GM18505 (cell line): ENCODE measurements around the gene PHYKPL.

Experiments
- ATAC-seq: cut with Tn5 transposase; IDR thresholded peaks from one replicate; pipeline ENCODE4 v1.9.1; 2021; ENCODE audit not compliant: unreplicated experiment
- POLR2A ChIP-seq: IDR thresholded peaks from 4 replicates; pipeline ENCODE4 v1.6.1; 2011; ENCODE audit warnings: borderline replicate concordance; ENCODE audit not compliant: insufficient read depth, insufficient read length; ENCODE audit errors: extremely low read depth

Gene PHYKPL

DNA sequence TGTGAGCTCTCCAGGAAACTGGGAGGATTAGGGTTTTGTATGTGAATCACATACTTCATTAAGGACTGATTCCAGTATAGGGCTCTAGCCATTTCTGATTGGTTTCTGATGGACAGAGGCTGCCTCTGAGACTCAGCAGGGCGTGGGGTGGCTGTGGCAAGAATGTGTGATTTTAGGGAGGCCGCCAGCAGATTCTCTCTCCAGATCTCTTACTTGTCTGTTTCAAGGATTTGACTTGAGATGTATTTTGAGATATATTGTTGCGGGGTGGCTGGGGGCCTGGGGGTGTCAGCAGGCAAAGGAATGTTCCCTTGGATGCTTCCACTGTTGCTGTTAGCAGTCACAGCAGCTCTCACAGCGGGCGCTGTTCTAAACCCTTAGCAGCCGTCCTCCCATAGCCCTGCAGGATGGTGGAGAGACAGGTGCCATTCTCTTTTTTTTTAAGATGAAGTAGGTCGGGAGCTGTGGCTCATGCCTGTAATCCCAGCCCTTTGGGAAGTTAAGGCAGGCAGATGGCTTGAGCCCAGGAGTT is 36.3 kb downstream of the PHYKPL start:
- ATAC-seq, result no peak
- TF ChIP-seq POLR2A, result no peak

- no peak for ATAC-seq
These were observed 38.6 kb downstream of the PHYKPL start for GRCh38 chr5:178194026-178194425.

DNA sequence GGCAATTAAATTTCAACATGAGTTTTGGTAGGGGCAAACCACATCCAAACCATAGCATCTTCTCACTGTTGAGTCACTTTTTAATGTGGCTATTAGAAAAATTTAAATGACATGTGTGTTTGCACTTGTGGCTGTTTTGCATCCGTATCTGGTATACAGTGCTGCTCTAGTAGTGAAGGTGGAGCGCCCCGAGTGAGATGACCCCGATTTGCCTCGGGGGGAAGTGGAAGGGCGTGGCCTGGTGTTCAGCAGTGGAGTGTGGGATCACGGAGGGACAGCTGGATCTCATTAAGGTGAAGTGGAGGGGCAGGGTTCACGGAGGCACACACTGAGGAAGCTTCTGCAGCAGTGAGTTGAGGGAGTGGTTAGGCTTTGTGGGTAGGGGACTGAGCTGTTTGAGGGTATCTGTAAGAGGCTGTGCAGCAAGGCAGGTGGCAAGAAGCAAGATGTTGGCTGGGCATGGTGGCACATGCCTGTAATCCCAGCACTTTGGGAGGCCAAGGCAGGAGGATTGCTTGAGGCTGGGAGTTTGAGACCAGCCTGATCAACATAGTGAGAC is 39.3 kb downstream of the PHYKPL start:
- no peak for TF ChIP-seq POLR2A
- no peak for ATAC-seq

More at GRCh38 chr5:178194026-178194425, 38.6 kb downstream of the PHYKPL start:
- TF ChIP-seq POLR2A, result no peak

GRCh38 chr5:178192787-178193186 is 39.8 kb downstream of the PHYKPL start:
- no peak for ATAC-seq
- TF ChIP-seq POLR2A, result no peak

DNA sequence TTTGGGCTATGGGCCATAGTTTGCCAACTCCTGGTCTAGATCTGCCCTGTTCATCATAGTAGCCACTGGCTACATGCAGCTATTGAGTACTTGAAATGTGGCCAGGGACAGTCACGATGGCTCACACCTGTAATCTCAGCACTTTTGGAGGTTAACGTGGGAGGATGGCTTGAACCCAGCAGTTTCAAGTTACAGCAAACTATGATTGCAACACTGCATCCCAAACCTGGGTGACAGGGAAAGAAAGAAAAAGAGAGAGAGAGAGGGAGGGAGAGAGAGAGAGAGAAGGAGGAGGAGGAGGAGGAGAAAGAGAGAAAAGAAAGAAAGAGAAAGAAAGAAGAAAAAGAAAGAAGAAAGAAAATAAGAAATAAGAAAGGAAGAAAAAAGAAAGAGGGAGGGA is 40.4 kb downstream of the PHYKPL start:
- TF ChIP-seq POLR2A, result no peak
- ATAC-seq, result no peak

- no peak for TF ChIP-seq POLR2A
- ATAC-seq, result no peak
These were observed 40.9 kb downstream of the PHYKPL start for GRCh38 chr5:178191661-178192060.

- no peak for TF ChIP-seq POLR2A
- no peak for ATAC-seq
These were observed 43.2 kb downstream of the PHYKPL start for GRCh38 chr5:178189433-178189832.

DNA sequence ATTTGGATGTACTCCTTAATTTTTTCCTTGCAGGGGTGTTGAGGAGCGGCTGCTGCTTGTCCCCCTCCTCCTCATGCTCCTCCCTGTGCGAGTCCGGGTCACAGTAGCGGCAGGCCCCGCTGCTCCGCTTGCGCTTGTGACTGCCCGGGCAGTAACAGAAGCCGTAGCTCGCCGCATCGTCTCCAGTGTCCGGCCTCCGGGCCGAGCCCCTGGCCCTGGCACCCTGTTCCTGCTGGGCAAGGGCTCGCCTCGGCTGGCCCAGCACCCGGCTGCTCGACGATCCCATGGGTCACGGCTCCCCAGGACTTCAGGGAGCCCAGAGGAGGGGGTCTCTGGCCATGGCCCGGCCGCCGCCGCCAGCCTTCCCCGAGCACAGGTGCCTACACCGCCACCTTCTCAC is 45.6 kb downstream of the PHYKPL start, which contains the start of gene GMCL2:
Gene GMCL2, minus strand, starts transcription at position 358 of the 400 bp plus-strand sequence. Its CDS starts 72 bp downstream, at position 286.
- ATAC-seq, result no peak
- TF ChIP-seq POLR2A, result no peak

- TF ChIP-seq POLR2A, result no peak
- ATAC-seq, result no peak
These were observed 46.2 kb downstream of the PHYKPL start for GRCh38 chr5:178186427-178186826.

- ATAC-seq, result no peak
These were observed 50.3 kb downstream of the PHYKPL start for GRCh38 chr5:178182158-178182876.

DNA sequence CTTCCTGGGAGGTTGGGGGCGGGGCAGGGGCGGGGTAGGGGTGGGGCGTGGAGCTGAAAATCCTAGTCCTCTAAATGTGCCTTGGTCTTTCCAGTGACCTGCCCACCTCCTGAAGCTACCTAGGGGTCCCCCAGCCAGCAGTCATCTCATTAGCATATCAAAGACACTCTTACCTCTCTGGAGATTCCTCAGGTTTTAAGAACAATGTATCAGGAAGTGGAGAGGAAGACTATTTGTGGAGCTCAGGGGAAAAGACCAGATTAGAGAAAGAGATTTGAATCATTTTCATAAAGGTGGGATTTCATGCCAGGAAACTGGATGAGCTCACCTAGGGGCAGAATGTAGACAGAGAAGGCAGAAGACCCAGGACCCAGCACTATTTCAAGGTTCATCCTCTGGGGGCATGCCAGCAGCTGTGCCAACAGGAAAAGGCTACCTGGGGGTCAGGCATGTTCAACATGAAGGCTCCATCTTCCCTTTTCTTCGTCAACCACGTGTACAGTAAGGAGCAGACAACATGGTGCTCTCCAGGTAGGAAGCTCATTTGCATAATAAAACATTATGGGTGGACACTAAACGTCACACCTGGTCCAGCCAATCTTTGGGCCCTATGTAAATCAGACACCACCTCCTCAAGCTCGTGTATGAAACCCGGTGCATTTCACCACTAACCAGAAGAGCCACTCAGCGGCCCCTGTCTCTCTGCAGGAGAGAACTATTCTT is 52.3 kb downstream of the PHYKPL start:
- no peak for TF ChIP-seq POLR2A
- ATAC-seq, result no peak

More at GRCh38 chr5:178182158-178182876, 50.3 kb downstream of the PHYKPL start:
- TF ChIP-seq POLR2A, result no peak

- no peak for ATAC-seq
- TF ChIP-seq POLR2A, result no peak
These were observed 55.0 kb downstream of the PHYKPL start for GRCh38 chr5:178177569-178177968.

GRCh38 chr5:178176791-178177190 is 55.8 kb downstream of the PHYKPL start:
- TF ChIP-seq POLR2A, result no peak
- ATAC-seq, result no peak
